Measurements from ENCODE around the gene PRAMEF33. TPM values are rescaled to one million over a fixed set of nuclear protein-coding genes. Genes with fewer than 3 reads are reported as not detected.

PRAMEF33 gene
- total RNA-seq: not detected in 2 replicates

DNA sequence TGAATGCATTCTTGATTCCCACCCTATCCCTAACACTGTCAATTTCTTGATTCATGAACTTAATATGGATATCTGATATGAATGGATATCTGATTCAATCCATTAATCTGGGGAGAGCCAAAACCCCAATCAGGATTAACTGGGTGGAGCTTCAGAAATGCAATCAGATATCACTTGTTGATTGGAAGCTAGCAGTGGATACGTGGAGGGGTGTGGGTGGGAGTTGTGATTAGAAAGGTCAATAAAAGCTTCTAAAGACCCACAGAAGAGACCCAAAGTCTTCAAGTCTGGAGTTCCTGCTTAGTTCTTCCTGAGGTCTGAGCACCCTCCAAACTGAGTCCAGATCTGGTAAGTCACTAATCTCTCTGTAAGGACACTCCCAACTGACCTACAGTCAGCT, at the start of gene PRAMEF33:
PRAMEF33 (plus strand) TSS at position 301 of the 400 bp plus-strand sequence. CDS start 2,416 bp downstream, outside the sequence.

GRCh38 chr1:13253898-13254297, 49.4 kb upstream of the PRAMEF33 start, which contains the start of gene PRAMEF5:
Gene PRAMEF5 (plus strand): TSS chr1:13254198. CDS start chr1:13259269, 5,071 bp downstream.

GRCh38 chr1:13285037-13285436, 18.3 kb upstream of the PRAMEF33 start, which contains the start of gene PRAMEF8:
Gene PRAMEF8 (minus strand): TSS chr1:13285137. CDS start chr1:13284091, 1,046 bp downstream.

DNA sequence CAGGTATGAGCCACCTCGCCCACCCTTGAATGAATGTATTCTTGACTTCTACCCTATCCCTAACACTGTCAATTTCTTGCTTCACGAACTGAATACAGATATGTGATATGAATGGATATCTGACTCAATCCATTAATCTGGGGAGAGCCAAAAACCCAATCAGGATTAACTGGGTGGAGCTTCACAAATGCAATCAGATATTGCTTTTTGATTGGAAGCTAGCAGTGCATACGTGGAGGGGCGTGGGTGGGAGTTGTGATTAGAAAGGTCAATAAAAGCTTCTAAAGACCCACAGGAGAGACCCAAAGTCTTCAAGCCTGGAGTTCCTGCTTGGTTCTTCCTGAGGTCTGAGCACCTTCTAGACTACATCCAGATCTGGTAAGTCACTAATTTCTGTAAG, 11.9 kb downstream of the PRAMEF33 start, which contains the start of gene PRAMEF15:
PRAMEF15 (plus strand) TSS at position 301 of the 400 bp plus-strand sequence. CDS start 2,827 bp downstream, outside the sequence.

GRCh38 chr1:13347034-13347433, 43.7 kb downstream of the PRAMEF33 start, which contains the start of gene PRAMEF14:
Gene PRAMEF14 (minus strand): TSS chr1:13347134. CDS start chr1:13345314, 1,820 bp downstream.

Other genes starting within 250 kb of the PRAMEF33 start
- not detected in 2 replicates for gene PRAMEF27, start 247.0 kb upstream of the PRAMEF33 start, total RNA-seq
- not detected in 2 replicates for gene HNRNPCL3, start 242.8 kb upstream of the PRAMEF33 start, total RNA-seq
- not detected in 2 replicates for gene PRAMEF25, start 232.8 kb upstream of the PRAMEF33 start, total RNA-seq
- not detected in 2 replicates for gene HNRNPCL2, start 186.7 kb upstream of the PRAMEF33 start, total RNA-seq
- not detected in 2 replicates for gene PRAMEF26, start 147.5 kb upstream of the PRAMEF33 start, total RNA-seq
- gene HNRNPCL4, start 137.9 kb upstream of the PRAMEF33 start, total RNA-seq: not detected in 2 replicates
- gene PRAMEF9, start 131.7 kb upstream of the PRAMEF33 start, total RNA-seq: not detected in 2 replicates
- gene PRAMEF13, start 102.1 kb upstream of the PRAMEF33 start, total RNA-seq: not detected in 2 replicates
- gene PRAMEF18, start 77.4 kb upstream of the PRAMEF33 start, total RNA-seq: not detected in 2 replicates
- gene PRAMEF5, start 49.3 kb upstream of the PRAMEF33 start, total RNA-seq: not detected in 2 replicates
- gene PRAMEF8, start 18.4 kb upstream of the PRAMEF33 start, total RNA-seq: not detected in 2 replicates
- gene PRAMEF15, start 12.0 kb downstream of the PRAMEF33 start, total RNA-seq: not detected in 2 replicates
- not detected in 2 replicates for gene PRAMEF14, start 43.6 kb downstream of the PRAMEF33 start, total RNA-seq
- gene PRAMEF19, start 68.4 kb downstream of the PRAMEF33 start, total RNA-seq: not detected in 2 replicates
- not detected in 2 replicates for gene PRAMEF17, start 86.1 kb downstream of the PRAMEF33 start, total RNA-seq
- not detected in 2 replicates for gene PRAMEF20, start 106.9 kb downstream of the PRAMEF33 start, total RNA-seq
- gene LRRC38, start 210.5 kb downstream of the PRAMEF33 start, total RNA-seq: not detected in 2 replicates